ENCODE results near the gene HOXA6. TPM values are rescaled to one million over a fixed set of nuclear protein-coding genes. Genes with fewer than 3 reads are reported as not detected.

The HOXA6 gene
- total RNA-seq, 1 donor from 2014 or later = 15.3 TPM

GRCh38 chr7:27131390-27131819 lies 16.2 kb downstream of the HOXA6 start:
- intact Hi-C loops (cut with DNase I) = loop anchor here (2.0 to 5.0 kb wide), 3 partner anchors 17 to 99 kb away; no protein-coding TSS in a partner anchor
- H3K9me3 ChIP-seq = no peaks in the 10 kb centered on the region
- peak overlapping the region; percentile 87 for H3K4me3 ChIP-seq
- H3K36me3 ChIP-seq = no peaks in the 10 kb centered on the region
- H3K27me3 ChIP-seq = no peaks in the 10 kb centered on the region
- H3K4me1 ChIP-seq = peaks cover 0 to 5% of the 10 kb centered on the region in 2 donors
- DNase-seq (ENCODE audit: low spot score in 2 of 2) = peak in 1 of 2 donors; percentile 22
- H3K27ac ChIP-seq = peak overlapping the region; percentile 82 to 83
- TF ChIP-seq, protein P1, sequence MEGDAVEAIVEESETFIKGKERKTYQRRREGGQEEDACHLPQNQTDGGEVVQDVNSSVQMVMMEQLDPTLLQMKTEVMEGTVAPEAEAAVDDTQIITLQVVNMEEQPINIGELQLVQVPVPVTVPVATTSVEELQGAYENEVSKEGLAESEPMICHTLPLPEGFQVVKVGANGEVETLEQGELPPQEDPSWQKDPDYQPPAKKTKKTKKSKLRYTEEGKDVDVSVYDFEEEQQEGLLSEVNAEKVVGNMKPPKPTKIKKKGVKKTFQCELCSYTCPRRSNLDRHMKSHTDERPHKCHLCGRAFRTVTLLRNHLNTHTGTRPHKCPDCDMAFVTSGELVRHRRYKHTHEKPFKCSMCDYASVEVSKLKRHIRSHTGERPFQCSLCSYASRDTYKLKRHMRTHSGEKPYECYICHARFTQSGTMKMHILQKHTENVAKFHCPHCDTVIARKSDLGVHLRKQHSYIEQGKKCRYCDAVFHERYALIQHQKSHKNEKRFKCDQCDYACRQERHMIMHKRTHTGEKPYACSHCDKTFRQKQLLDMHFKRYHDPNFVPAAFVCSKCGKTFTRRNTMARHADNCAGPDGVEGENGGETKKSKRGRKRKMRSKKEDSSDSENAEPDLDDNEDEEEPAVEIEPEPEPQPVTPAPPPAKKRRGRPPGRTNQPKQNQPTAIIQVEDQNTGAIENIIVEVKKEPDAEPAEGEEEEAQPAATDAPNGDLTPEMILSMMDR (IDR thresholded peaks at IDR 0.05) = no peak

DNA sequence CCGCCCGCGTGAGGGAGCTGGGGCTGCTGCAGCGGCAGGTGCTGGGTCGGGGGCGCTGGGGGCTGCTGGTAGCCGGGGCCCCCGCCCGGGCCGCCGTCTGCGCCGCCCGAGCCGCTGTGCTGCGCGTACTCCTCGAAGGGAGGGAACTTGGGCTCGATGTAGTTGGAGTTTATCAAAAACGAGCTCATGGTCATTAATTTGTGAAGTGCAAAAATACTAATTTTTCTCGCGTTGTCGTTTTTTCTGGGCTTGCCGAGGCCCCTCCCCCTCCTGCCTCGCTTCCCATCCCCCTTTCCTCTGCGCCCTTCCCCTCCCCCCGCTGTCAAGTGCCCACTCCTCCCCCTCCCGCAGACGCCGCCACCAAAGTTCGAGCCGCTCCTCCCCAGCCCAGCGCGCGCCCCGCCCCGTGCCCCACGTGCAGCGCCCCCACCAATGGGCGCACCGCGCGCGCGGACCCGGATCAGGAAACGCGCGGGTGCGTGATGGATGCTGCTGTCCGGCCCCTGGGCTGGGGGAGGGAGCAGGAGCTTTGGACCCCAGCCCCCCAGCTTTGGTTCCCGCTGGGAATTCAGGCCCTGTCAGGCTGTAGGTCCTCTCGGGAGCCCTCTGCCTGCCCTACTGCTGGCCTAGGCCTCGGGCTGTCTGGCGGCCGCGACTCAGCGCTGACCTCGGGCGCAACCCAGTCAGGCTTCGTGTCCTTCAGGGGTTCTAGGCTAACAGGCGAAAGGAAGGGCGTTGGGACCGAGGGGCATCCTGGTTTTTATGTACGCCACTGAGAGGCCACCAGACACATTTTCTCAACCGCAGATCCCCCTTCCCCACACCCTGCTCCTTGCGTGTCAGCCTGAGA lies 16.8 kb downstream of the HOXA6 start, which contains the start of gene HOXA4:
Gene HOXA4 (minus strand): TSS at position 218 of the 850 bp plus-strand sequence. CDS start 24 bp downstream, at position 194.
- intact Hi-C loops (cut with DNase I) = loop anchor here (2.0 to 5.0 kb wide), 3 partner anchors 16 to 98 kb away; no protein-coding TSS in a partner anchor
- Histone ChIP-seq H3K9me3 (no peaks in the 10 kb centered on the region), H3K4me3 (peak within 1 kb of the TSS; percentile 87), H3K27me3 (no peaks in the 10 kb centered on the region), H3K36me3 (no peaks in the 10 kb centered on the region), H3K27ac (peak within 1 kb of the TSS; percentile 86 to 89), H3K4me1 (peaks cover 0 to 2% of the 10 kb centered on the region in 2 donors)
- DNase-seq (ENCODE audit: low spot score in 2 of 2) = peak; percentile 62 to 96
- TF ChIP-seq, protein P1 (IDR thresholded peaks at IDR 0.05) = no peak

DNA sequence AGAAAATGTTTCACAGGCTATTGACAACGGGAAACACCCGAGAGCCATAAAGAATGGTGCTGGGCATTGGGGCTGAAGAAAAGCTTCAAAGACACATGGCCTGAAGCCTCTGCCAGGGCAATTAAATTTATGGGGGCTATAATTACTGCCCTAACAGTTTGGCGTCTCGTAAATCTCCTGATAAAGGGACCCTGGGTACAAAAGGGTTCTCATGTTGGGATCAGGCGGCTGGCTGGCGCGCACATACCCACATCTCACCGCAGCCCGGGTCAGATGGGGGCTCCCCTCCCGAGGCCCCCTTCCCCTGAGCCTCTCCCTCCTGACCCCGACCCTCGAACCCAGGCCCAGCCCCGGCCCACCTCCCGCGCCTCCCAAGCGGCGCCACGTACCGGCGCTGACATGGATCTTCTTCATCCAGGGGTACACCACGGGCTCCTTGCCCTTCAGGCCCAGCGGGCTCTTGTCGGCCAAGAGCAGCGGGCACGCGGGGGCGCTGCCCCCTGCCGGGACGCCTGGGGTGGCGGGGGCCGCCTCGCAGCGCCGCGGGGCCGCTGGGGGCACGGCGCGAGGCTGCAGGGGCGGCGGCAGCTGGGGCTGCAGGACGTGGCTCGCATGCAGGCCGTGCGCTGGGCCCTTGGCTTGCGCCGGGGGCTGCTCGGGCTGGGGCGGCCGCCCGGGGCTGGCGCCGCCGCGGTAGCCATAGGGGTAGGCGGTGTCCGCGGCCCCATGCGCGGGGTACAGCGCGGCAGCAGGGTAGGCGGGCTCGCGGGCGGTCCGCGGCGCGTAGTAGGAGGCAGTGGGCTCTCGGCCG lies 17.6 kb downstream of the HOXA6 start:
- DNase-seq (ENCODE audit: low spot score in 2 of 2) = peak in 1 of 2 donors; percentile 72
- Histone ChIP-seq H3K4me3 (peak overlapping the region; percentile 87), H3K36me3 (no peaks in the 10 kb centered on the region), H3K4me1 (peaks cover 0 to 2% of the 10 kb centered on the region in 2 donors), H3K27ac (peak overlapping the region; percentile 86 to 89), H3K9me3 (no peaks in the 10 kb centered on the region), H3K27me3 (no peaks in the 10 kb centered on the region)
- TF ChIP-seq, protein P1 (IDR thresholded peaks at IDR 0.05) = peak in 1 of 3 experiments; percentile 46
- intact Hi-C loops (cut with DNase I) = loop anchor here (2.0 to 5.0 kb wide), 3 partner anchors 15 to 98 kb away; no protein-coding TSS in a partner anchor

DNA sequence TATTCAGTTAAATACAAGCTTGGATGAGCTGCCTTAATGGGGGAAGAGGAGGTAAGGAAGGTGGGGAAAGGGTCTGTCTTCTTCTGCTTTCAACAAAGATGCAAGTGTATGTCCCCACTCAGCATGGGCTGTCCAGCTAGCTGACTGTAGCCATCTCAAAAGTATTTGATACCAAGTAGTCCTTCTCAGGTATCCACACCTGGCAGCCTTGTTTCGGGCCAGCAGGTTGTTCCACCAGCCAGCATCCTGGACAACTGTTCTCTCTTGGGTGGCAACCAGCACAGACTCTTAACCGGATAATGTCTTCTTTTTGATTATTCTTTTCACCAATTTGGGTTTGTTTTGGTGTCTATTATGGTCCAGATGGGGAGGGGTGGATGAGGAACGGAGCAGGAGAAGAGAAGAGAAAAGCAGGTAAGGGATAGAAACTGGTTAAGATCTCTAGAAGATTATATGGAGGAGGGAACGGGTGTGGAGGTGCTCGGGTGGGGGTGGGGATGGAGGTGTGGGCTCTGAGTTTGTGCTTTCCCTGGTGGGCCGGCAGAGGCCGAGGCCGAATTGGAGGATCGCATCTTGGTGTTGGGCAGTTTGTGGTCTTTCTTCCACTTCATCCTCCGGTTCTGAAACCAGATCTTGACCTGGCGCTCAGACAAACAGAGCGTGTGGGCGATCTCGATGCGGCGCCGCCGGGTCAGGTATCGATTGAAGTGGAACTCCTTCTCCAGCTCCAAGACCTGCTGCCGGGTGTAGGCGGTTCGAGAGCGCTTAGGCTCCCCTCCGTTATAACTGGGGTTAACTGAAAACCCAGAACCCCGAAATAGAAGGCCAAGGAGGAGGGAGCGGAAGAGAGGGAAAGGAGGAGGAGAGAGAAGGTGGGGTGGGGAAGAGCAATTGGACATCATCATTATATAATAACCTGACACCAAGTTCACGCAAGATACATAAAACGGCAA lies 18.5 kb downstream of the HOXA6 start:
- Histone ChIP-seq H3K27me3 (no peaks in the 10 kb centered on the region), H3K4me1 (peaks cover 0 to 2% of the 10 kb centered on the region in 2 donors), H3K4me3 (peak overlapping the region; percentile 87), H3K27ac (peak overlapping the region; percentile 86 to 89), H3K36me3 (no peaks in the 10 kb centered on the region), H3K9me3 (no peaks in the 10 kb centered on the region)
- TF ChIP-seq, protein P1 (IDR thresholded peaks at IDR 0.05) = no peak
- peak in 1 of 2 donors; percentile 64 for DNase-seq (ENCODE audit: low spot score in 2 of 2)
- intact Hi-C loops (cut with DNase I) = no loop called here

Measured in ascending aorta (tissue), 2 donors.